ENCODE results near the gene SCUBE1.

SCUBE1 gene

DNA sequence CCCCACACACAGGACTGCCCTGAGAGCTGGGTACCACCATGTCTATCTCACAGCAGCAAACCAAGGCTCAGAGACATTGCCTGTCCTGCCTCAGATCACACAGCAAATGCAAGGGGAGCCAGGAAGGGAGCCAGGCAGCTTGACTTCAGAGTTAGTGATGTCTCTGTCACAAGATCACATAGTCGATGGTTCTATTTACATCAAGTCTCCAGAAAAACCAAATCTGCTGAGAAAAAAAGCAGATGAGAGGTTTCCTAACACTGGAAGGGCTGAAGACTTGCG lies 16.1 kb downstream of the SCUBE1 start:
- no peak overlapping the region for H3K27ac ChIP-seq (ENCODE audit: low read depth, low read length)
- H3K4me3 ChIP-seq (ENCODE audit: low read depth, low read length) = no peak overlapping the region
- H2AFZ ChIP-seq (ENCODE audit: low read length, unreplicated experiment) = no peak overlapping the region
- H3K4me1 ChIP-seq (ENCODE audit: control insufficient read depth, insufficient read depth, low read length, unreplicated experiment) = no peaks in the 10 kb centered on the region
- no peaks in the 10 kb centered on the region for H3K36me3 ChIP-seq (ENCODE audit: insufficient read depth, low read length)
- no peaks in the 10 kb centered on the region for H3K79me2 ChIP-seq (ENCODE audit: control insufficient read depth, insufficient read depth, low read length, unreplicated experiment)
- peaks cover 31% of the 10 kb centered on the region for H3K27me3 ChIP-seq (ENCODE audit: insufficient read depth, low read length)

DNA sequence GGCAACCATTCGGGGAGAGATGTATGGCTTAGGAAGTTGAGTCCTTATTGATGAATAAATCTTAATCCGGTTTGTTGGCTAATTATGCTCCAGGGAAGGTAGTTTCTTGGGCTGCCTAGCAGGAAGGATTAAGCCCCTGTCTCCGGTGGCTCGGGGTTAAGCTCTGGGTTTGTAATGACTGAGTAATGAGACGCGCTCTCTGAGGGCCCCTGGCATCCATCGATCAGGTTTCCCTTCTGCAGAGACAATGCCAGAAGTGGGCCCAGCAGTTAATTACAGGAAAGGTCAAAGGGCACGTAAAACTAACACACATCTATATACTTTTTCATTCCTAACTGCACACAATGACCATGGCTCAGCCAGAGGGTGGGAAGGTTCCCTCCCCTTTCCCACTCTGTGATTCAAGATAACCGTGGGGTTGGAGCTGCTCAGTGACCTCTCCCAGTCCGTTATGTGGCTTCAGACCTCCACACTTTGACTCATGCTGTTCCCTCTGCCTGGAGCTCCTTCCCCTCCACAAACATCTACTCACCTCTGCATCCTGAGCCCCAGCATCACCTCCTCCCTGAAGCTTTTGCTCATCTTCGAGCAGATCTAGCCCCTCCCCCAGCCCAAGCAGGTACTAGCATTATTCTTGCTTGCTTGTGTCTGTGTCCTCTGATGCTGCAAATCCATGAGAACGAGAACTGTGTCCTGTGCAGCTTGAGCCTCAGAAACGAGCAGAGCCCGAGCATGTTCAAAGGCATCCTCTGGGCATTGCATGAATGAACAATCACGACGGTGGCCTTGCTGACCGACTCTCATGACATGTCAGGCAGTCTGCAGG lies 16.6 kb downstream of the SCUBE1 start:
- H3K4me3 ChIP-seq (ENCODE audit: low read depth, low read length) = no peak overlapping the region
- no peaks in the 10 kb centered on the region for H3K4me1 ChIP-seq (ENCODE audit: control insufficient read depth, insufficient read depth, low read length, unreplicated experiment)
- H3K27ac ChIP-seq (ENCODE audit: low read depth, low read length) = no peak overlapping the region
- peaks cover 31% of the 10 kb centered on the region for H3K27me3 ChIP-seq (ENCODE audit: insufficient read depth, low read length)
- H3K36me3 ChIP-seq (ENCODE audit: insufficient read depth, low read length) = no peaks in the 10 kb centered on the region
- H2AFZ ChIP-seq (ENCODE audit: low read length, unreplicated experiment) = no peak overlapping the region
- H3K79me2 ChIP-seq (ENCODE audit: control insufficient read depth, insufficient read depth, low read length, unreplicated experiment) = no peaks in the 10 kb centered on the region

DNA sequence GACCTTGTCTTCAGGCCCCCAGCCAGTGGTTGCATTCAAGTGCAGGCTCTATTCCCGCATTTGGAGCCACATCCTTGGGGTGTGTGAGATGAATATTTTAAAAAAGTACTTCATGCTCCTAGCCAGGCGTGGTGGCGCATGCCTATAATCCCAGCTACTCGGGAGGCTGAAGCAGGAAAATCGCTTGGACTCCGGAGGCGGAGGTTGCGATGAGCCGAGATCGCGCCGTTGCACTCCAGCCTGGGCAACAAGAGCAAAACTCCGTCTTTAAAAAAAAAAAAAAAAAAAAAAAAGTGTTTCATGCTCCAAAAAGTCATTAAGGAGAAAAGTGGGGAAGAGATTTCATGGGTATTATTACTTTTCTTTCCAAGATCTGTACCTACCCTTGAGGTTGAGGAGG lies 18.0 kb downstream of the SCUBE1 start:
- H3K36me3 ChIP-seq (ENCODE audit: insufficient read depth, low read length) = no peaks in the 10 kb centered on the region
- no peak overlapping the region for H3K27ac ChIP-seq (ENCODE audit: low read depth, low read length)

DNA sequence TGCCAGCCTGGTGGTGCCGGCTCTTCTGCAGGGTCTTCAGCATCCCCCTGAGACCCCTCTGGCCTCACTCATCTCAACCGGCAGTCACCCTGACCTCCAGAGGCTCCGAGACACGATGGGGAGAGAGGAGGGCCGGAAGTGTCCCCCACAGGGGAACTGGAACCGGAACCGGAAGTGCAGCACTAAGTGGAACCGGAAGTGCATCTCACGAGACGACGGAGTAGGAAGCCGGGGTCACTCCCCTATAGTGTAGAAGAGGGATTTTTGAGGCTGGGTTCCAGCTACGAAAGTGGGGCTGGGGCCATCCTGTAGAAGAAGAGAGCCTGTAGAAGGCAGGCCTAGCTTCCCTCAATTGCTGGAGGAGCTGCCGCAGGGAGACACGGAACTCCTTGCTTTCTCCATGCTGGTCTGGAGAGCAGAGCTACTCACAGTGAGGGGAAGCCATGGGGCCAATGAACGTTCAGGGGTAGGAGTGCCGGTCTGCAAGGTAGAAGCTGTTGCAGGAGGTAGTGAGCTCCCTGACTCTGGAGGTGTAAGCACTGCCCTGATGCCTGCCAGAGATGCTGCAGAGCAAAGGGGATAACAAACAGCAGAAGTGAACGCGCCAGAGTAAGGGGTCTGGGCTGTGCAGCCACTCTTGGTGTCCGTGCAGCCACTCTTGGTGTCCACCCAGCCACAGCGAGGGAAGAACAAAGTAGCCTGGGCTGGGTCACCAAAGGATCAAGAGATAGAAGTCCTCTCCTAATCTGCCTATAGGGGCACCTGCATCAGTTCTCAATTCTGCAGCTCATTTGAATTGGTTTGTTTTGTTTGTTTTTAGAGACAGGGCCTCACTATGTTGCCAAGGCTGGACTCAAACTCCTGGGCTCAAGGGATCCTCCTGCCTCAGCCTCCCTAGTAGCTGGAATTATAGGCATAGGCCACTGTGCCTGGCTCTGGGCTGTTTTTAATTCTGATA lies 21.9 kb downstream of the SCUBE1 start:
- H2AFZ ChIP-seq (ENCODE audit: low read length, unreplicated experiment) = no peak overlapping the region
- no peaks in the 10 kb centered on the region for H3K36me3 ChIP-seq (ENCODE audit: insufficient read depth, low read length)
- H3K4me3 ChIP-seq (ENCODE audit: low read depth, low read length) = no peak overlapping the region
- peaks cover 48% of the 10 kb centered on the region for H3K27me3 ChIP-seq (ENCODE audit: insufficient read depth, low read length)
- no peak overlapping the region for H3K27ac ChIP-seq (ENCODE audit: low read depth, low read length)
- H3K79me2 ChIP-seq (ENCODE audit: control insufficient read depth, insufficient read depth, low read length, unreplicated experiment) = no peaks in the 10 kb centered on the region
- no peaks in the 10 kb centered on the region for H3K4me1 ChIP-seq (ENCODE audit: control insufficient read depth, insufficient read depth, low read length, unreplicated experiment)

More for the DNA sequence above, 18.0 kb downstream of the SCUBE1 start:
- peaks cover 35% of the 10 kb centered on the region for H3K27me3 ChIP-seq (ENCODE audit: insufficient read depth, low read length)
- no peak overlapping the region for H2AFZ ChIP-seq (ENCODE audit: low read length, unreplicated experiment)
- no peak overlapping the region for H3K4me3 ChIP-seq (ENCODE audit: low read depth, low read length)
- no peaks in the 10 kb centered on the region for H3K79me2 ChIP-seq (ENCODE audit: control insufficient read depth, insufficient read depth, low read length, unreplicated experiment)
- H3K4me1 ChIP-seq (ENCODE audit: control insufficient read depth, insufficient read depth, low read length, unreplicated experiment) = no peaks in the 10 kb centered on the region

DNA sequence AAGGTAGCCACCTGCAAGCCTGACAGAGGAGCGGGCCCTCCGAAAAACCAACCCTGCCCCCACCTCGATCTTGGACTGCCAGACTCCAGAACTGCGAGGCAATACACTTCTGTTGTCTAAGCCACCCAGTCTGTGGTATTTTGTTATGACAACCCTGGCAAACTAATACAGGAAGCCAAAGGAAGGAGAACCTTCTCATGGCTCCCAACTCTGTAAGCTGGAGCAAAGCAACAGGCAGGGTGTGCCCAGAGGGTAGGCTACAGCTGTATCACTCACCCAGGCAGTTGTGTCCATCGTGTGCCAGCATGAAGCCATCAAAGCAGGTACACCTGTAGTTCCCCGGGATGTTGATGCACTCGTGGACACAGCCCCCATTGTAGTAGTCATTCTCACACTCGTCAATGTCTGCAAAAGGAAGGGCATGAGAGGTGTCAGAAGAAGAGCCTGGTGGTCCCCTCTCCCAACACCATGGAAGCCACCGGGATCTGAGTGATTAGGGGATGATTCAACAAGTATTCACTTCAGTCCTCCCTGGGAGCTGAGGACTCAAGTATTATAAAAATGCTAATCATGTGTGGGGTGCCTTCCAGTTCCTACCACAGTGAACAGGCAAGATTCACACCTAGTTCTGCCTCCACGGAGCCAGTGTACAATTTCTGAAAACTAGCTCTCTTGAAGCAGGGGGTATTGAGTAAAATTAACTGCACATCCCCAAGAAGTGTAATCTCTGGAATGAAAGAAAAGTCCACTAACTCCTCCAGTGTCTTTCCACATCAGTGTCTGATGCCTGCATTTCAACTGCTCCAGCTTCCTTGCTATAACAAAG lies 23.3 kb downstream of the SCUBE1 start:
- Histone ChIP-seq H3K27ac (ENCODE audit: low read depth, low read length) (no peak overlapping the region), H3K27me3 (ENCODE audit: insufficient read depth, low read length) (peaks cover 57% of the 10 kb centered on the region)

DNA sequence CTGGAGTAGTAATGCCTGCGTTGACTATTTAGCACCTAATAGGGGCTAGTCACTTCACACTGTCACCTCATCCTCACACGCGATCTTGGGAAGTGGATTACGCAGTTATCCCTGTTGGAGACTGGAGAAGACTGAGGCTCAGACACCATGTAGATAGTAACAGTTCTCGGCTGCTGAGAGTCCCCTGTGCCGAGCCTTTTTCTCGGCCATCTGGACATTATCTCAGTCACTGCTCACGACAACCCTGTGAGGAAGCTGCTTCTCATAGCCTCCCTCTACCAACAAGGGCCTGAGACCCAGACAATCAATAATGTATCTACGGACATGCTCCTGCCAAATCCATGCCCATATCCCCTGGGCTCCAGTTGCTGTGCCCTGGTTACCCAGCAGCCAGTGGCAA lies 25.9 kb downstream of the SCUBE1 start:
- Histone ChIP-seq H3K4me3 (ENCODE audit: low read depth, low read length) (no peak overlapping the region), H2AFZ (ENCODE audit: low read length, unreplicated experiment) (no peak overlapping the region), H3K27ac (ENCODE audit: low read depth, low read length) (no peak overlapping the region), H3K36me3 (ENCODE audit: insufficient read depth, low read length) (no peaks in the 10 kb centered on the region), H3K27me3 (ENCODE audit: insufficient read depth, low read length) (peaks cover 31% of the 10 kb centered on the region; the same call in 1 of the 2 replicates), H3K79me2 (ENCODE audit: control insufficient read depth, insufficient read depth, low read length, unreplicated experiment) (no peaks in the 10 kb centered on the region), H3K4me1 (ENCODE audit: control insufficient read depth, insufficient read depth, low read length, unreplicated experiment) (peaks cover 12% of the 10 kb centered on the region)

More for the DNA sequence above, 23.3 kb downstream of the SCUBE1 start:
- Histone ChIP-seq H3K4me3 (ENCODE audit: low read depth, low read length) (no peak overlapping the region), H2AFZ (ENCODE audit: low read length, unreplicated experiment) (no peak overlapping the region), H3K79me2 (ENCODE audit: control insufficient read depth, insufficient read depth, low read length, unreplicated experiment) (no peaks in the 10 kb centered on the region), H3K36me3 (ENCODE audit: insufficient read depth, low read length) (no peaks in the 10 kb centered on the region), H3K4me1 (ENCODE audit: control insufficient read depth, insufficient read depth, low read length, unreplicated experiment) (no peaks in the 10 kb centered on the region)

DNA sequence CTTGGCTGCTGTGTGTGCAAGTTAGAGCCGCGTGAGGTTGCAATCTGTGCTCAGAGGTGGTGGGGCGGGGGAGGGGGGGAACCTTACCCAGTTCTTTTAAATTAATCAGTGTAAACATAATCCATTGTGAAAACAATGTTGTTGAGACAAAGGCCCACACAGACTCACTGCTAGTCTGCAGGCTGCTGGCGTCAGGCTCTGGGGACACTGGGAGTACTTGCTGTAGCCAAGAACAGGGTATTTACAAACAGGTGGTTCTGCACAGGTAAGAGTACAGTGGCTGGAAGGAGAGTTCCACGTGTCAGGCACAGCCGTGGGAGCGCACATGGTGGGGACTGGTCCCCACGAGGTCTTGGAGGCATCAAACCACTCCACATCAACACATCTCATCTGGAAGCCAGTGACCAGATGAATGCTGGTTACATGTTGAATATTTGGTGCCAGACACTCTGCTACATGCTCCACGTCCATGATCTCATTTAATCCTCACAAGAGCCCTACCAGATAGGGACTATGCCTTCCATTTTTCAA lies 27.4 kb downstream of the SCUBE1 start:
- no peak overlapping the region for H2AFZ ChIP-seq (ENCODE audit: low read length, unreplicated experiment)
- H3K4me1 ChIP-seq (ENCODE audit: control insufficient read depth, insufficient read depth, low read length, unreplicated experiment) = peaks cover 12% of the 10 kb centered on the region
- H3K27ac ChIP-seq (ENCODE audit: low read depth, low read length) = no peak overlapping the region
- no peak overlapping the region for H3K4me3 ChIP-seq (ENCODE audit: low read depth, low read length)
- peaks cover 31% of the 10 kb centered on the region; the same call in 1 of the 2 replicates for H3K27me3 ChIP-seq (ENCODE audit: insufficient read depth, low read length)
- H3K79me2 ChIP-seq (ENCODE audit: control insufficient read depth, insufficient read depth, low read length, unreplicated experiment) = no peaks in the 10 kb centered on the region
- H3K36me3 ChIP-seq (ENCODE audit: insufficient read depth, low read length) = no peaks in the 10 kb centered on the region

DNA sequence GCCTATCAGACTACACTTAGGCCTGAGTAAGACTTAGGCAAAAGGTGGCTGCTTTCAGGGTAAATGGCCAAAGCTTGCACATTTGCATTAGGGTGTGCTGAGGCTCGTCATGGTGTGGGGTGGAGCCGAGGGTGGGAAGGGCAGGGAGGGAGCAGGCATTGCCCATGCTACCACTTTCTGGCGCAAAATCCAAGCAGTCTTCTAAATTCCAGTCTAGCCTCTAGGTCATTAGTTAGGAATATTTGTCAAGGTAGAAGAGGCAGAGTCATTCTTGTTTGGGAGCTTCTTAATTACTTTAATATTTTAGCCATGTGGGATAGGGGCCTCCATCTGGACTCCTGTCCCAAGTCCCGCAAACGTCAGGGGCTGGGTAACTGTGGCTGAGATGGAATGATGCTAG lies 28.6 kb downstream of the SCUBE1 start:
- H3K36me3 ChIP-seq (ENCODE audit: insufficient read depth, low read length) = no peaks in the 10 kb centered on the region

DNA sequence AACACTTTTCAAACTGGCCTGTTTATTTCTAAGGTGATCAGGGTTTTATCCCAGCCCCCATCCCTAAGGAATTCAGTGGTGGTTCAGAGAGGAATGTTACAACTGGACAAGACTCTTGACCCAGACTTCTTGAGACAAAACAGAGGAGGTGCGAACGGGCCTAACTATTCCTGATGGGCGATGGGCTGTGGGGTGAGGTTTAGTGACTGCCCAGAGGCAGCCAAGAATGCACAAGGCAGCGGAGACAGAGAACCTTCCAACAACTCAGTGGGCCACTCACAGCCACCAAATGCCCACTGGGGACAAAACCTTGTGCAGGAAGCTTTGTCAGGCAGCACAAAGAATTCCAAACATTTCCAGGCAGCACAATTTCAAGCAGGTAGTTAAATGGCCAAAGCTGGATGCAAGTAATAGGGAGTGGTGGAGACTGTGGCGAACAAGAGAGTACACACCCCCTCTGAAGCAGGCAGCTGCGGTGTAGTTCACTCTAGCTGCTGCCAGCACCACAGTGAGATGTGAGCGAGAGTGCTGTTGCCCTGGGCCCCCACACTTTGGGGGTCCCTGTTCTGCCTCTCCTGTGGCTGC lies 29.2 kb downstream of the SCUBE1 start:
- no peak overlapping the region for H2AFZ ChIP-seq (ENCODE audit: low read length, unreplicated experiment)
- peaks cover 12% of the 10 kb centered on the region for H3K4me1 ChIP-seq (ENCODE audit: control insufficient read depth, insufficient read depth, low read length, unreplicated experiment)
- no peak overlapping the region for H3K27ac ChIP-seq (ENCODE audit: low read depth, low read length)
- H3K79me2 ChIP-seq (ENCODE audit: control insufficient read depth, insufficient read depth, low read length, unreplicated experiment) = no peaks in the 10 kb centered on the region
- peaks cover 27% of the 10 kb centered on the region; the same call in 1 of the 2 replicates for H3K27me3 ChIP-seq (ENCODE audit: insufficient read depth, low read length)
- H3K36me3 ChIP-seq (ENCODE audit: insufficient read depth, low read length) = no peaks in the 10 kb centered on the region
- no peak overlapping the region for H3K4me3 ChIP-seq (ENCODE audit: low read depth, low read length)

More for the DNA sequence above, 28.6 kb downstream of the SCUBE1 start:
- Histone ChIP-seq H3K4me1 (ENCODE audit: control insufficient read depth, insufficient read depth, low read length, unreplicated experiment) (peaks cover 12% of the 10 kb centered on the region), H3K27ac (ENCODE audit: low read depth, low read length) (no peak overlapping the region), H2AFZ (ENCODE audit: low read length, unreplicated experiment) (no peak overlapping the region), H3K4me3 (ENCODE audit: low read depth, low read length) (no peak overlapping the region), H3K27me3 (ENCODE audit: insufficient read depth, low read length) (peaks cover 27% of the 10 kb centered on the region; the same call in 1 of the 2 replicates), H3K79me2 (ENCODE audit: control insufficient read depth, insufficient read depth, low read length, unreplicated experiment) (no peaks in the 10 kb centered on the region)

Measured in ACC112 (cell line).